ENCODE results near the gene SSR3.
"Not testable (repeated sequence)": the region's sequence is repeated elsewhere in the genome, so short reads cannot be mapped to it uniquely, and the experiment has no call there.

Gene SSR3

GRCh38 chr3:156576051-156576450 lies 21.1 kb upstream of the SSR3 start:
- DNase-seq (ENCODE audit: low read depth): no peak

- no peak for DNase-seq (ENCODE audit: low read depth)
Measured at GRCh38 chr3:156575641-156576040, 20.7 kb upstream of the SSR3 start.

- DNase-seq (ENCODE audit: low read depth): not testable (repeated sequence)
Measured at GRCh38 chr3:156569881-156570280, 15.0 kb upstream of the SSR3 start.

GRCh38 chr3:156569016-156569415 lies 14.1 kb upstream of the SSR3 start:
- not testable (repeated sequence) for DNase-seq (ENCODE audit: low read depth)

GRCh38 chr3:156563900-156564682 lies 9.2 kb upstream of the SSR3 start:
- peak; percentile 61 for DNase-seq (ENCODE audit: low read depth)

- DNase-seq (ENCODE audit: low read depth): not testable (repeated sequence)
Measured at GRCh38 chr3:156562486-156562885, 7.6 kb upstream of the SSR3 start.

DNA sequence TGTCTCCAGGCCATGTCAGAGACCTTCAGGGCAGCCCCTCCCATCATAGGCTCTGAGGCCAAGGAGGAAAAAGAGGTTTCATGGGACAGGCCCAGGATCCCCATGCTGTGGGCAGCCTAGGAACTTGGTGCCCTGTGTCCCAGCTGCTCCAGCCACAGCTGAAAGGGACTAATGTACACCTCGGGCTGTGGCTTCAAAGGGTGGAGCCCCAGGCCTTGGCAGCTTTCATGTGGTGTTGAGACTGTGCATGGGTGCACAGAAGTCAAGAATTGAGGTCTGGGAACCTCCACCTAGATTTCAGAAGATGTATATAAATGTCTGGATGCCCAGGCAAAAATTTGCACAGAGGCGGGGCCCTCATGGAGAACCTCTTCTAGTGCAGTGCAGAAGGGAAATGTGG lies 6.6 kb upstream of the SSR3 start:
- DNase-seq (ENCODE audit: low read depth): no peak

GRCh38 chr3:156559321-156559720 lies 4.4 kb upstream of the SSR3 start:
- DNase-seq (ENCODE audit: low read depth): no peak

DNA sequence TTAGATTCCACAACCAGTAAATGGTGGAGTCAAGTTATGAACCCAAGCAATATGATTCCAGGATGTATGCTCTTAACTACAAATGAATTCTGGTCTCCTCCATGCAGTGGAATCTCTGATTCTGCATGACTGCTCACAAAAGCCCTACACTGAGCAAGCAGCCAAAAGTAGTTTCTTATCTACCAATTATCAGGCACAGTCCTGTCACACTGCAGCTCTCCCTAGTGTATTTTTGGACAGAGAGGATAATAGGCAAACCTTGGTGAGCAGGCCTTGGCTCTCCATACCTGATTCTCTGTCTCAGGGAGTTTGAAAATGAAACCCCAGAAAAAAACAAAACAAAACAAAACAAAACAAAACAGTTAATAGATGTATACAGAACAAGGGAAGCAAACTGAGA lies 3.5 kb upstream of the SSR3 start:
- DNase-seq (ENCODE audit: low read depth): no peak

- DNase-seq (ENCODE audit: low read depth): no peak
Measured at GRCh38 chr3:156554515-156554841, 439 bp downstream of the SSR3 start.

- peak; percentile 79 for DNase-seq (ENCODE audit: low read depth)
Measured at GRCh38 chr3:156553705-156554356, 1.1 kb downstream of the SSR3 start.

- no peak for DNase-seq (ENCODE audit: low read depth)
Measured at GRCh38 chr3:156552973-156553372, 1.9 kb downstream of the SSR3 start.

DNA sequence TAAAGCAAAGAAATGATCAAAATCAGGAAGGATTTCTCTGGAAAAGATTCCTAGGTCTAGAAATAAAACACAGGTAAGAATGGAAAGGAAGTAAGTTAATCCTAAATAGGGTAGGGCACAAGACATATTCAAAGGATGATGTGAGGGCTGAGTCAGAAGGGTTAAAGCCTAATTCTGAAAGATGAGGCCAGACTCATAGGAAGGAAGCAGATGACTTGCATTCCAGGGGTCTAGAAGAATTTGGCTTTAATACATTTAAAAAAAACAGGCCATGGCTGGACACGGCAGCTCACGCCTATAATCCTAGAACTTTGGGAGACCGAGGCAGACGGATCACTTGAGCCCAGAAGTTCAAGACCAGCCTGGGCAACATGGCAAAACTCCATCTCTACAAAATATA lies 3.2 kb downstream of the SSR3 start:
- DNase-seq (ENCODE audit: low read depth): peak; percentile 97

GRCh38 chr3:156551261-156551660 lies 3.7 kb downstream of the SSR3 start:
- peak; percentile 92 for DNase-seq (ENCODE audit: low read depth)

- DNase-seq (ENCODE audit: low read depth): no peak
Measured at GRCh38 chr3:156548902-156549301, 6.0 kb downstream of the SSR3 start.

GRCh38 chr3:156548041-156548687 lies 6.8 kb downstream of the SSR3 start:
- no peak for DNase-seq (ENCODE audit: low read depth)

DNA sequence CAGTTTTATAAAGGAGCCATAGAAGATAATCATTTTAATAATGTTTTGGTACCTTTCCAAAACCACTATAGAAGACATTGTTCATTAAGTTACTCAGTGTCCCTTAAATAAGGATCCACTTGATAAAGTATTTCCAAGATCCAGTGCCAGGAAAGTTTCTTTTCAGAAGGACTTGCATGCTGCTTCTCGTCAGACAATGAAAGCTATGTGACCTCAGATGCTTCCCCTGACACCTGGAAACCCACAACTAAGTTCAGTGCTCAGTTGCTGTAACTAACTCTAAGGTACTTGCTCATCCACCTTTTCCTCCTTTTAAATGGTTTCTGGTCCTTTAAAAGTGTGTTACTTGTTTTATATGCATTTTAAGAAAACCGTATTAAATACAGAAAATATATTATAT lies 7.3 kb downstream of the SSR3 start:
- no peak for DNase-seq (ENCODE audit: low read depth)

GRCh38 chr3:156543043-156543555 lies 11.8 kb downstream of the SSR3 start:
- DNase-seq (ENCODE audit: low read depth): no peak

DNA sequence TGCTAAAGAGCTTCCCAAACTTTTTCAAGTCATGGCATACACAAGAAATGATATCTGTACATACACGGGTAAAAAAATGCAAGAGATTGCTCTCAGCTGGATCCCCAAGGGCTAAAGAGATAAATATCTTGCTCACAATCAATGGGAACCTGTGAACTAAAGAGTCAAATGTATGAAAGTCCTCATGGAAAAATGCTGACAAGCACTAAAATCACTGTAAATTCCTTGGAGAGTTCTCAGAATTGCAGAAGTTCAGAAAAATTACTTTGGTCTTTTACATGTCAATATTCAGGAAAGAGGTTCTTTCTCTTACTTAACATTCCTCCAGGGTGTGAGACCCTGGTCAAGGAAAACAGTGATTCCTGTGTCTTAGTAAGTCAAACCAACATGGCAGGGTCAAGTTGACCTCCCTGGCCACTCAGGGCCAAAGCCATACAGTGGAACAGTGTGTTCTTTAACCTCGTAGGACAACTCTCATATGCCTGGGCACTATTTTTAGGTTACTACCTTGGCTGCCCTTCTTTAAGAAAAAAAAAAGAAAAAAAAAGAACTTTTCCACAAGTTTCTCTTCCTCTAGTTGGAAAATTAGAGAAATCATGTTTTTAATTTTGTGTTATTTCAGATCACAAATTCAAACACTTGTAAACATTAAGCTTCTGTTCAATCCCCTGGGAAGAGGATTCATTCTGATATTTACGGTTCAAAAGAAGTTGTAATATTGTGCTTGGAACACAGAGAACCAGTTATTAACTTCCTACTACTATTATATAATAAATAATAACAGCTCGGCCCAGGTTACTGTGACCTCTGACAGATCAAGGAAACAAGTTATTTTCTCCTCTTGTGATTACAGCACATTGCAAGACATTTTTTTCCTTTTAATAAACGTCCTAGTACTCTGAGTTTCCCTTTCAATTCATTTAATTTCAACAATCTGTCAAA lies 12.5 kb downstream of the SSR3 start:
- DNase-seq (ENCODE audit: low read depth): no peak

DNA sequence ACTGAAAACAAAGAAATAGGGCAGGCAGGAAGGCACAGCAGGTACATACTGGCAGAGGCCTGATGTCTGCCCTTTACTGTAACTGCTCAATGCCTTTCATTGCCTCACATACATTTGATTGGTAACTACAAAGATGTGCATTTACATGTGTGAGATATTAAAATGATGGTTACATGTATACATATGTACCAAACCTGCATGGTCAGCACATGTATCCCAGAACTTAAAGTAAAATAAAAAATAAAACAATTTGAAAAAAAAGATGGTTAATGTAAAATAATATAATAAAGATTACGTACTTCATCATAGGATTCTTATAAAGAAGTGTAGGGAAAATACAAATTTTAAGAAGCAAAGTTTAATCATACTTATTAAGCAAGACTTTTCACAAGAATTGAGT lies 15.1 kb downstream of the SSR3 start:
- DNase-seq (ENCODE audit: low read depth): no peak

DNA sequence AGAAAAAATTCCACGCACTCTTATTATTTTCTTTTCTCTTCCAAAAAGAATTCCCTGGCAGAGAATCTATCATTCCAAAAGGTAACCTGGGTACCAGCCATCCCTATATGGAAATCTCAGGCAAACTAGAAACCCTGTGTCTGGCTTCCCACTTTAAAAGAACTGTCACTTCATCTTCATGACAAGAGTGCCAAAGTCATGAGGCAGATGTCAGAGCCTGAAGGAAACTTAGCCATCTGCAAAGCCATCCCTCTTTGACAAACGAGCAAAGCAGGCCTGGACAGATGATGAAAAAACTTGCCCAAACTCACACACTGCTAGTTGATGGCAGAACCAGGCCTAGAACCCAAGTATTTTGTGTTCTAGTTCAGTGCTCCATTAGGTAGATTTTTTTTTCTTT lies 15.9 kb downstream of the SSR3 start:
- no peak for DNase-seq (ENCODE audit: low read depth)

Measured in ELR (cell line).